Measurements from ENCODE around the gene TRPM5.

DNA sequence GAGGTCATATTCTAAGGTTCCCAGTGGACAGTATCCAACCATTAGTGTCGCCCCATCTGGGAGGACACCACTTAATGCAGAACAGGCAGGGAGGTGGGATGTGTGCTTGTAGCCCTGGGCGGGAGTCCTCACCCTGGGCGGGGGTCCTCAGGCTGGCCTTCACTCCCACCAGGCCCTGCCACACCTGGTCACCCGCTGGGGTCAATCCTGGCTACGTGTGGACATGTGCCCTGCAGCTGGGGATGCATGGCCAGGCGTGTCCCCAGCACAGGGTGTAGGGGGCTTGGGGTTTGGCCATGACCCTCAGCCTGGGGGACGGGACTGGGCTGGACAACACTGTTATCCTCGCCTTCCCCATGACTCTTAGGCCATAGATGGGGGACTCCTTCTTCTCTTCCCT lies 18.8 kb downstream of the TRPM5 start:
- TF ChIP-seq CTCF (IDR thresholded peaks at IDR 0.05) (no peak), POLR2AphosphoS5 (IDR thresholded peaks at IDR 0.05) (no peak)

All from sigmoid colon (tissue), 4 donors.